Keratinocyte (primary cell): ENCODE measurements around the gene ALLC.

Experiments used
- CTCF ChIP-seq, 3 experiments: IDR thresholded peaks in 1 of 3; conservative IDR thresholded peaks in 1 of 3; optimal IDR thresholded peaks in 1 of 3; 2 replicates in 2 of 3; 3 replicates in 1 of 3; pipeline versions ENCODE3 to v1.5.1; 2011; ENCODE audit warnings: low read length in 3 of 3, mild to moderate bottlenecking in 3 of 3, moderate library complexity in 2 of 3, control low read depth in 1 of 3, inconsistent platforms in 1 of 3; ENCODE audit not compliant: insufficient read depth in 2 of 3; ENCODE audit errors: extremely low read depth in 1 of 3
- EZH2 ChIP-seq: IDR thresholded peaks from one replicate; pipeline ENCODE4 v1.6.1; 2012; ENCODE audit warnings: inconsistent platforms, mild to moderate bottlenecking, low read length, moderate library complexity

GRCh38 chr2:3696545-3696944, 38.5 kb downstream of the ALLC start:
- TF ChIP-seq CTCF (optimal IDR thresholded peaks at IDR 0.05 in 1 of 3, IDR thresholded peaks at IDR 0.05 in 1 of 3, conservative IDR thresholded peaks at IDR 0.05 in 1 of 3; ENCODE audit: extremely low read depth in 1 of 3, insufficient read depth in 2 of 3, low read length in 3 of 3) (no peak), EZH2 (no peak)
